ENCODE results near the gene GTSE1.

- TF ChIP-seq CTCF (IDR thresholded peaks at IDR 0.05) (no peak), POLR2A (IDR thresholded peaks at IDR 0.05) (no peak), POLR2AphosphoS5 (IDR thresholded peaks at IDR 0.05) (no peak)
Observed at GRCh38 chr22:46308283-46308988, 11.8 kb downstream of the GTSE1 start.

Data from gastroesophageal sphincter (tissue), 3 donors.